Measurements from ENCODE around the gene ADAMTS1.

Gene ADAMTS1

DNA sequence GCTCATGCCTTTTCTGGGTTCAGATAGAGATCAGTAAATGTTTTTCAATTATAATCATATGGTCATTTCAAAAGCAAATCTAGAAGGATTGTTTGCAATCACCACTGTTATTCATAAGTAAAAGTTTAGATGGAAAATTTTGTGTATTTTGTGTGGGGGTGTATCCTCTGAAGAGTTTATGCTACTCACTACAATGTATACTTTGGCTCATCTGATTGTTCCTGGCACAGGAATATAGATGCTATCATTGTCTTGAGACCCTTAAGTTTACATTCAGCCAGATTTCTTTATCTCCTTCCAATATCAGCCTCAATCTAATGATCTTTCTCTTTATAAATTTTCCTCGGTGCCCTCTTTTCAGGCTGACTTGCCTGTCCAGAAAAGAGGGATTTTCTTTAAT lies 33.0 kb downstream of the ADAMTS1 start:
- no peak for DNase-seq

DNA sequence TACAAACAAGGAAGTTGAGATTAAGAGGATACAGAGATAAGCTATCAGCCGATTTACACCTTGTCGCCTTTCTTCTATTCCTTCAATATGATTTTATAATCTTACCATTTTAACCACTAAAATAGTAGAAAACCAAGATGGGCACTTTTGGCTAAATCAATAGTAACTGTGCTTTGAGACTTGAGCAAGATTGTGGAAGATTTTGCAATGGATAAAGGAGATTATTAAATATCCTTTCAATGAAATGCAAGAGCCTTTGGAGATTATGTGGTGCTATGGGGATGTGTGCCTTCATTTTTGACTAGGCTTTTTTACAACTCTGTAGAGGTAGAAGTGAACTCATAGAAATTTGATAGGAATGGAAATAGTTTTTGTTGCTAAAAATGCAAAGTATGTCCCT lies 33.7 kb downstream of the ADAMTS1 start:
- DNase-seq: no peak

DNA sequence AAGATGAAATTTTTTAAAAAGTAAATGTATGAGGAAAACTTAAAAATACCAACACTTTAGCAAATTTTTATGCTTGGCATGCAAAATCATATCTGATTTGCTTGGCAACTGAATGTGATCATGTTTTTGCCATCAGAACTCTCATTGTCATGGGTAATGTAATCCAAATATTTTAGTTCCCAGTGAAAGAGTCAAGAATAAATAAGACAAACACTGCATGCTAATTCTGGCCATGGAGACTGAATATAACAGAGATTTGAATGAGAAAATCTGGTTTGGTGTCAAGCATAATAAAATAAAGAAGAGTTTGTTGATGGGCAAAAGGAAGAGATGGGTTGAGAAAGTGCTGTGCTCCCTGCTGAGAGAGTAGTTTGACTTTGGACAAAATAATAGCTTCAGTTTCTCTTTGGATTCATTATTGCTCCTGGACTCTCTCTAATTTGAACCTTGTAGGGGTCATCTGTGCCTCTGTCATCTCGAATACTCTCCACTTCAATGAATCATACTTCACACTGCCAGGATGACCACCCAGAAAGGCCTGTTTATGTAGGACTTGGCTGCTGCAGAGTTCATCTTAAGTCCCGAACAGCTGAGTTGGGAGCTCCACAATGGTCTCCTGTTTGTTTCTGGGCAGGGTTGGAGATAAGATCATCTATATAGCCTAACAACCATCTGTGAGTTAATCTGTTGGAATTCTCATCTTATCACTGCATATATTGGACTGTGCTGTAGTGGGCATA lies 34.4 kb downstream of the ADAMTS1 start:
- DNase-seq: no peak

DNA sequence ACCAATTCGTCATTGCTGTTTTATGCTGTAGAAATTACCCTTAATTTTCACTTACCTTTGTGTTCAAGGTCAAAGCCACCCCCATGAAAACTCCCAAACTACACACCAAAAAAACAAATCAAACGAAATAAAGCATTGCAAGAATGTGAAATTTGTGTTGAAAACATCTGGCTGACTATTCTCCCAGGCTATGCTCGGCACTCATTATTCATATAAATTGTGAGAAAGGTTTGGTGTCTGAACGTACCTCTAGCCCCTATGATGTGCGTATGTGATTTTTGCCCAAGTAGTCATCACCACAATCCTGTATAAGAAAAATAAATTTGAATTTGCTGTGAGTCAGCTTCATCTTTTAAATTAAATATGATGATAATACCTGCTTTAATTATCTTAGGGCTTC lies 34.9 kb downstream of the ADAMTS1 start:
- no peak for DNase-seq

DNA sequence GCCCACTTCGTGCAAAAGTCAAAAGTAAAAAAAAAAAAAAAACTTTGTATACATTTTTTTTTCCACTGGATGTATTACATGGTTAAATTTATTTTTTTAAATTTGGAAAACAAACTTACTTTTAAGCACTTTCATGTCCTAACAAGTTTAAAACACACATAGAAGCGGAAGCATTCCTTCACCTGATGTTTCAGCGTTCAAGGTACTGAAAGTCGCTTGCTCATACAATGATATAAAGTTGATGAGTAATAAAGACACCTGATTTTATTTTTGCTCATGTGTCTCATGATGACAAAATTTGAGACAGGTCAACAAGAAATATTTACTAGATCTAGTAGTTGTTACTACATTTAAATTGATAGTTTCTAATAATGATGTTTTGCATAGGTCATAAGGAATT lies 35.5 kb downstream of the ADAMTS1 start:
- DNase-seq: no peak

DNA sequence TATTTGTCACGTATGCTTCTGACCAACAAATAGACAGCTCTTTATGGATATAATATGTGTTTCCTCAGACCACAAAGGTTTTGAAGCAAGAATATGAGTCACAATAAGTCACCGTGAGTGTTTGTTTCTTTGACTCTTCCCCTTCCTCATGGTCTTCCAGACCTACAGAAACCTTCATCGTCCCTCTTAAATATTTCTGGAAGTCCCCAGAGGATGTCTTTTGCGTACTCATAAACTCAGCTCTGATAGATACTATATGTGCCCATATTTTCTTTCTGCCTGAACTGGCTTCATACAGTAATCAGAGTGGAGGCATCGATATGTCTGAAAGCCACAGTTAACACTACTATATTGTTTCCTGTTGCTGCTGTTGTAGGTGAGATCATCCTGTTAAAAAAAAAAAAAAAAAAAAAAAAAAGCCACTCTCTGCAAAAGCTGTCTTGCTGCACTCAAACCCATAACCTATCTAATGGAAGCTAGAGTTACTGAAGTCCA lies 38.4 kb downstream of the ADAMTS1 start:
- DNase-seq: no peak

DNA sequence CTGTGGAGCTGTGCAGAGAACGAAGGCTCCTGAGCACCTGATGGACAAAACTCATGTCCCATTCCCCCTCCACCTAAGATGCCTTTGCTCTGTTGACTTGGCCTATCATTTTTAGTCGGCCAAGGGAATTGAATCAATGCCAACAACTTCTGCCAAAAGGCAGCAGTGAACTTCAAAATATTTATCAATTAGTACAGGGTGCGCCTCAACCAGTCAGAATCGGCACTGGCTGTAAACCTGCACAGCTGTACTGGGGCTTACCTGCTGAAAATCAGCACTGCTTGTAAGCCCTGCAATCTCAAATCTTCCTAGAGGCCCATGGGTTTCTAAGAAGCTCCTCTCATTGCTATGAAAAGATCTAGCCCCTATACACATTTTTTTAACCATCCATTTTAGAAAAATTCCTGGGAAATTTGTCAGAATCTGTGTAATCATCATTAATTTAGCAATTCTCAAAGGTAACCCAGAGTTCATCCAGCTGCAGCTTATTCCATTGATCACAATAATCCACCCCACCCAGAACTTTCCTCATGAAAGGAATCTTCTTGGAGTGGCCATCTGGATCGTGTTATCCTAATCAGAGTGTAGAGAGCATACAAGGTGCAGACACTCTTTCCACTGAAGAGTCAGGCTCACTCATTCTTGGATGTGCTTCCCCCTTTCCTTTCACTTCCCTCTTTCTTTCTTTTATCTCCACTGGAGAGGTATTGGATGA lies 40.2 kb downstream of the ADAMTS1 start:
- DNase-seq: no peak

DNA sequence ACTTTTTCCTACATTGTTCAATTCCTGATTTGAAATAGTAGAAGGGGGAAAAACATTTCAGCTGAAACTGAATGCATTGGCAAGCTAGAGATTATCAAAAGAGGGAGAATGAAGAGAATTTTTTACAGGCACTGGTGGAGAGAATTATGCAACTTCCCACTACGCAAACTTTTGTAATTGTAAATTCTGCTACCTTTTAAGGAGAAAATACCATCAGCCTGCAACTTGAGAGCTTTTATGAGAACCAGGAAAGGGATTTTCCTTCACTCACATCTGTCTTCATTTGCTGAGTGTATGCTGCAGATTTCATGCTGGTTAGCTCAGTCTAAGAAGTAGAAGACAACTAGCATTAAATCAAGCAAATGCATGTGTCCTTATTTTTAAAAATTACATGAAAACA lies 43.7 kb downstream of the ADAMTS1 start:
- no peak for DNase-seq

DNA sequence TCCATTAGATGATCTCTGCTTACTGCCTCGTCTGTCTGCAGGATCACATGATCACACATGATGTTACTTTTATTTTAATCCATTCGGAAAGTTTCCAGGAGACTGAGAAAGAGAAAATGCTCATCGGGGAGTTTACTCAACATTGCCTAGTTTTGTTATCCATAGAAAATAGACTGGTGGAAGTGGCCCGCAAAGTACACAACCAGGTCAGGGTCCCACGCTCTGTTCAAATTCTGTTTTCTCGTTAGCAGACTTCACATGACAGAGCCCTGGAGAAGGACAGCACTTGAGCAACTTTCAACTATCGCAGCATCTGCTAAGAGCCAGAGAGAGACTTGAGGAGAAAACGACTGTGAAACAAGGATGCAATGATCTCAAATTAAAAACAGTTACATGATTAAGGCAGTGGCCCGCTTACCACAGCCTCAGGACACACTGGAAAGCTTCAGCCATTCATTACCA lies 44.2 kb downstream of the ADAMTS1 start:
- no peak for DNase-seq

DNA sequence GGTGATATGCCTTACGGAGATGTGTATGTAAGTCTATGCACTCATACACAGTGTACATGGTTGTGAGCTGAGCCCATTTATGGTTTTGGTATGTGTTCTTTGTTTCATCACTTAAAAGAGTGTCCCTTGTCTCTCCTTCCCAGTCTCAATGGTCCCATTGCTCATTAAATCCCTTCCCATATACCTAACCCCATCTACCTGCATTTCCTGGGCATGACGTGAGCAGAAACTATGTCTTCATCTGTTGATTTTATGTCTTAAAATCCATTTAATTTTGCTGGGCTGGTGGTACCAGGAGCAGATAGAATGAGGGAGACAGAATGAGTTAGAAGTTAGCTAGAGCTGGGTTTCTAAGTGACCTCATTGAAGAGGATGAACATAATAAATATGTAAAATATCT lies 44.8 kb downstream of the ADAMTS1 start:
- no peak for DNase-seq

DNA sequence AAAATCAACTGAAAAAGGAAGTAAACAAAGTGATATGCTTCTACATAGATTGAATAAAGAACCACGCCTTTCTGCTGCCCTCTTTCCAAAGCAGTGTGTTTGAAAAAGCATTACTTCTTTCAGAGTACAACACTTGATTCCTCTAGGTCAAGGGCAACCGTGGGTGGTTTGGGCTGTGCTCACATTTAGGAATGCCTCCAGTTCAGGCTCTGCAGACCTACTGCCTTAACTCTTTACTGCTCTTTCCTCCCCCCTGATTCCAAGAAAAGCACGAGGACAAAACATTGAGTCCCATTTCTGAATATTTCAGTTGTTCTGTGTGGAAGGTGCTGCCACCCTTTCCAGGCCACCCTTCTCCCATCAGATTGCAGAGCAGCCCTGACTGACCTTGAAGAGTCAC lies 45.2 kb downstream of the ADAMTS1 start:
- DNase-seq: no peak

DNA sequence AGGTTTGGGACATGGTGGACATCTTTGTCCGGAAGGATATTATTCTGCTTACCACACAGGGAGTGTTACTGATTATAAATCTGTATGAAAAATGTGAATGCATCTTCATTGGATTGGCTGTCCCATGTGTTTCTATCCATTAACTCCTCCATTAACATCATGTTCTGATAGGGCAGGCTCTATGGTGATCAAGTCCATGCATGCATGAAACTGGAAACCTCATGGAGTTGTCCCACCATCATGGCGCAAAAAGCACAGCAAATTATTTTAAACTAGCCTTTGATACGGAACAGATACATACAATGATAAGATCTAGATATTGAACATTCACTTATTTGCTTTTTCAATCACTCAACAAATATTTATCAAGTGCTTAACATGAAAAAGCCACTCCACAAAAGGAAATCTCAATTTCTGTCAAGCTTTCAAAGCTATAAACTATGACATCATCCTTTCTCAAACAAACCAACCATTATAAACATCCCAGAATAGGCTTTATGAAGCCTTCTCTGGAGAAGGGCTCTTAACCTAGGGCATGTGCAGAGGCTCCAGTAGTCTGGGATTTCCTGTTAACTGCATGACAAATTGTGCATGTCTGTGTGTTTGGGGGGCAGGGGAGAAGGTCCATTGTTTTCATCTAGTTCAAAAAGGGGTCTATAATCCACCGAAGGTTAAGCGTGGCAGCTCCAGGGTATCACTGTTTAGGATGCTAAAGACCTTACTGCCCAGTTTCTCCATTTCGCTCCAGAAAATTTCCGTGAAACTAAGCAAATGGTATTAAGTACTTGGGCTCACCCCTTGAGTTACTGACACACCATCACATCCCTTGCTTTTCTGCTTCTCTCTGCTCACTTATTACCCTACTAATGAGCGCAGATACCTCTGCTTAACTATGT lies 46.1 kb downstream of the ADAMTS1 start:
- DNase-seq: peak; percentile 36

DNA sequence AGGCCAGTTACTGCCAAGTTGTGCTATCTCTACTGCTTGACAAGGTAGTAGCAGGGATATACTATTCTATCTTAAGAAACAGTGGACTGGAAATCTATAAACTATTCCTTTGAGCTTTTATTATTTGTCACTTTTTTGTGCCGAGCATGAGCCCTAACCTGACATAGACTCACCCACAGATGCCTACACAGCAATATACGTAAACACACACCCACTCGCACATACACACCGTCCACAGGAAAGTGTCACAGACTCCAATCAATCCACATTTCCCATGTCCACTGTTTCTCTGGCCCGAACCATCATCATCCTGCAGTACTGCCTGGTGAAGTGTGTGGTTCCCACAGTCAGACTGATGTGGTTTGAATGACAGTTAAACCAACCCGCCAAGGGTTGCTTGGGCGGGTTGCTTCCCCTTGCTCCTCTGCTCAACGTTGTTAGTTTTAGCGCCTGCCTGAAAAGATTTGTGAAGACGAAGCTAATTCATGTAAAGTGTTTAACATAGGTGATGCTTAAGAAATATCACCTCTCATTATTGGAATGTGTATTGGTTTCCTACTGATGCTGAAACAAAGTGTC lies 47.2 kb downstream of the ADAMTS1 start:
- DNase-seq: no peak

DNA sequence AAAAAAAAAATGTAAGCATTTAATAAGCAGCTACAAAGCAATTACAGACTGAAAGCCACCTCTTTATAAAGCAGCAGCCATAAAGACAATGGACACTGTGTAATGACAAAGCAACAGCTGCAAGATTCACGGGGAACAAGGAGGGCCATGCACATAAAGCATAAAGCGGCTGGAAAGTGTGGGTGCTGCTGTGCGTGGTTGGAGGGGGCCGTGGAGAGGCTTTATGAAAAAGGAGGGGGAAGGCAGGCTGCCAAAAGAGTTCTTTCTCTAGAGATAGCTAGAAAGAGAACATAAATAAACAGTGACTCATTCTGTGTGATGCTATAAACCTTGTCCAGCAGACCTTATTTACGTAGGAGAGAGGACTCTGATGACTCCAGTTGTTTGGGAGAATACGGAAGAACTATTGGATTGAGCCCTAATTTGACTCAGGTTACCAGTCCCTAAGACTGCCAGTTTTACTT lies 49.3 kb downstream of the ADAMTS1 start:
- DNase-seq: peak; percentile 44

DNA sequence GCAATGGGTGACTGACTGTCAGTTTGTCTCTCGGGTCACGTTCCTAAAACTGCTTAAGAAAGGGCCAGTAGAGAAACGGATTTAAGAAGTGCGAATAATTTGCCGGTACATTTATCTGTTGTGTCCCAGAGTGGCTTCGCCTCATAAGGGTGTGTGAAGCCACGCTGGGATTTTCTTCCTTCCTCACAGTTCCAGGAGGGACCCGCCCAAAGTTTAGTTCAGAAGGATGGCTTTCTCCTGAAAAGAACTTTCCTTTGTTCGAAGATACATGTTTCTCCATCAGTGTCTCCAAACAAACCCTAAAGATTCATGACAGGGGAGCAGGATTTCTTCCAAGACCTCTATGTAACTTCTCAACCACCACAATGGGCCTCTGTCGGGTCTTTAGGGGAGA lies 49.8 kb downstream of the ADAMTS1 start:
- DNase-seq: no peak

DNA sequence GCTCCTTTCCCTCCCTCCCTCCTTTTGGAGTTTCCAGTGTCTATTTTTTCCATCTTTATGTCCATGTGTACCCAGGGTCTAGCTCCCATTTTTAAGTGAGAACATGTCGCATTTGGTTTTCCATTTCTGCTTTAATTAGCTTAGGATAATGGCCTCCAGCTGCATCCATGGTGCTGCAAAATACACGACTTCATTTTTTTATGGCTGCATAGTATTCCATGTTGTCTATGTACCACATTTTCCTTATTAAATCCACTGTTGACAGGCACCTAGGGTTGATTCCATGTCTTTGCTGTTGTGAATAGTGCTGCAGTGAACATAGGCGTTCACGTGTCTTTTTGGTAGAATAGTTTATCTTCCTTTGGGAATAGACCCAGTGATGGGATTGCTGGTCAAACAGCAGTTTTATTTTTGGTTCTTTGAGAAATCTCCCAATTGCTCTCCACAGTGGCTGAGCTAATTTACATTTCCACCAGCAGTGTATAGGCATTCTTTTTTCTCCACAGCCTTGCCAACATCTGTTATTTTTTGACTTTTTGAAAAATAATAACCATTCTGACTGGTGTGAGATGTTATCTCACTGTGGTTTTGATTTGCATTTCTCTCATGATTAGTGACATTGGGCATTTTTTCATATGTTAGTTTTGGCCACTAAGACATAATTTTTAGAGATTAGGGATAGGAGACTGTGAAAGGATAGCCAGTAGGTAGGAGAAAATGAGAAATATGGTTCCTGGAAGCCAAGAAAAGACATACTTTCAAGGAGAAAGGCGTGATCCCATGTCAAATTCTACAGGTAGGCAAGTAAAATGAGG lies 50.4 kb downstream of the ADAMTS1 start:
- no peak for DNase-seq

DNA sequence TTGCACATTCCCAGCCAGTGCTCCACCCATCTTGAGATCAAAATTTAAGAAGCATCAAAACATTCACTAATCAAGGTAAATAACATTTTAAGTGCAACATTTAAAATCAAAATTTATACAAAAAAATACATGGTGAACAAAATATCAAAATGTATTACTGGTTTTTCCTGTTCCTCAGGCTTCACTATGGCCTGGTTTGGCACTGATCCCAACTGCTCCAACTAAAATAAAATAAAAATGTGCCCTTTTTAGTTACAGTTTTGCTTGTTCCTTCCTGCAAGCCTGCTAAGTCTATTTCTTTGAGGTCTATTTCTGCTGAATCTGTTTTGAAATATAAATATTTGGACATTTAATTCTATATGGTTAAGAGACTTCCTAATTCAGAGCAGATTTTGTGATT lies 54.9 kb downstream of the ADAMTS1 start:
- no peak for DNase-seq

DNA sequence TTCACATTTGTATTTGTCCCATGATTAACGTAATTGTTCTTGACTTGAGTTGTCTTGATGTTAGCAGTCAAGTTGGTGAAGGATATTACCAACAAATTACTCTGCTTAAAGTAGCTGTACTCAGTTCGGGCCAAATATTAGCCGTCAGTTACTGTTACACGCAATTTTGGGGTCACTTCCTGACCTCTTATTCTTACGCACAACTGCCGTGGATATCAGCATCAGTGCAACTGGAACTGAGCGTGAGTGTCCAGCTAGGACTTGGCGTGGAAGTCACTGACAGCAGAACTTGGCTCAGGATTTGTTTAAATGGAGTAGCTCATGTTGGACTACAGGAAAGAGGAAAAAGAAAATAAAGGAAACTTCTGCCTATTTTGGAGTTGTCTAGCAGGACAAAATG lies 56.4 kb downstream of the ADAMTS1 start:
- no peak for DNase-seq
